Peyer's patch (tissue), 4 donors: ENCODE data around the gene VAMP2. TPM values are rescaled to one million over a fixed set of nuclear protein-coding genes. Genes with fewer than 3 reads are reported as not detected.
A peak's percentile ranks its signal among the peaks of the same experiment; 100 is the strongest.

Source experiments
- DNase-seq, 3 donors: peaks; one replicate each; pipeline ENCODE4 v3.0.0-alpha.2; 2017 to 2019
- H3K27ac ChIP-seq, 4 donors: fragments of 200-600 bp; sonication (generic); one replicate each; pipeline ENCODE4 v1.5.1; 2016 to 2019
- H3K27me3 ChIP-seq, 2 donors: fragments of 200-600 bp; sonication (generic); one replicate each; pipeline ENCODE4 v1.5.1; 2019
- H3K36me3 ChIP-seq, 3 donors: fragments of 200-600 bp; sonication (generic); one replicate each; pipeline ENCODE4 v1.5.1; 2016 to 2019
- H3K4me1 ChIP-seq, 4 donors: fragments of 200-600 bp; sonication (generic); one replicate each; pipeline ENCODE4 v1.5.1; 2016 to 2019
- H3K4me3 ChIP-seq, 4 donors: fragments of 200-600 bp; sonication (generic); 1 replicate in 3 of 4; 2 replicates in 1 of 4; pipeline ENCODE4 v1.5.1; 2016 to 2019; ENCODE audit warnings: mild to moderate bottlenecking in 1 of 4
- H3K9me3 ChIP-seq, 4 donors: fragments of 200-600 bp; sonication (generic); one replicate each; pipeline ENCODE4 v1.5.1; 2016 to 2019; ENCODE audit warnings: mild to moderate bottlenecking in 1 of 4
- POLR2A ChIP-seq, 2 donors: fragments of 450-650 bp; IDR thresholded peaks; one replicate each; pipeline ENCODE4 v1.5.1; 2017; ENCODE audit warnings: antibody characterized with exemption in 2 of 2, mild to moderate bottlenecking in 2 of 2, moderate library complexity in 2 of 2
- total RNA-seq, 4 donors: library from RNA; depleted of rRNA; stranded (reverse); fragments of >200 nt; gene quantifications; one replicate each; pipeline ENCODE4 v1.1.0, GENCODE V29; 2016
- TF ChIP-seq, protein P1 (sequence below), 6 experiments: fragments of 450-650 bp in 4 of 6; fragments of 200-600 bp in 2 of 6; sonication (generic) in 1 of 6; IDR thresholded peaks; one replicate each; pipeline ENCODE4 v1.5.1; 2017 to 2019; ENCODE audit warnings: antibody characterized with exemption in 6 of 6, mild to moderate bottlenecking in 3 of 6, moderate library complexity in 1 of 6

VAMP2 gene
- total RNA-seq, 4 donors from 2014 or later, result 10.7 to 40.2 (median 32.4) TPM

DNA sequence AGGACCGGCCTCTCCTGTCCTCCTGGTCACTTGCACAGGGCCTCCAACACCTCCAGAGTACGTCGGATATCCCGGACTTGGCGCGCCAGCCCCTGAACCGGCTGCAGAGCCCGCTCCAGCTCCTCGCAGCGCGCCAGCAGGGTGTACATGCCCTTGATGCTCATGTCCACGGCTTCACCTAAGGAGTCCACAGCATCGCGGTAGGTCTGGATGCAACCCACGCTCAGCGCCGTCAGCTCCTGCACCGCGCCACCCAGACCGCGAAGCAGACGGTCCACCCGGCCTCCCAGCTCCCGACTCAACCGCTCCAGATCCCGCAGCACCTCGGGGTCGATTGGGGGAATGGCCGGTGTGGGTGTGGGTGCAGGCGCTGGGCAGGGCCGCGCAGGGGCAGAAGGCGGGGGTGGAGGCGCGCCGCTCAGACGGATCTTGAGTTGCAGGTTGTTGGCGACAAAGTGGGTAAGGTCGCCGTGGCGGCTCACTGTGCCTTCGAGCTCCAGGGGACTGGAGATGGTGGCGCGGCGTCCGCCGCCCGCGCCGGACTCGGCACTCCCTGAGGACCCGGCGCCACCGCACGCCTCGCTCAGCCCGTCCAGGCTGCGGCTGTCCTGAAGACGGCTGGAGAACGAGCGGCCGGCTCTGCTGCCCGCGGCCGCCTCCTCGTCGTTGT is 26.4 kb upstream of the VAMP2 start:
- Histone ChIP-seq H3K27ac (peak overlapping the region; percentile 94 to 99 (median 98)), H3K9me3 (no peaks in the 10 kb centered on the region), H3K4me3 (peak overlapping the region; percentile 83 to 93 (median 88)), H3K36me3 (no peaks in the 10 kb centered on the region), H3K27me3 (no peaks in the 10 kb centered on the region), H3K4me1 (peaks cover 3 to 32% (median 14%) of the 10 kb centered on the region in 4 donors)
- peak; percentile 42 to 73 (median 72) for DNase-seq
- no peak for TF ChIP-seq POLR2A (IDR thresholded peaks at IDR 0.05)
- TF ChIP-seq, protein P1, sequence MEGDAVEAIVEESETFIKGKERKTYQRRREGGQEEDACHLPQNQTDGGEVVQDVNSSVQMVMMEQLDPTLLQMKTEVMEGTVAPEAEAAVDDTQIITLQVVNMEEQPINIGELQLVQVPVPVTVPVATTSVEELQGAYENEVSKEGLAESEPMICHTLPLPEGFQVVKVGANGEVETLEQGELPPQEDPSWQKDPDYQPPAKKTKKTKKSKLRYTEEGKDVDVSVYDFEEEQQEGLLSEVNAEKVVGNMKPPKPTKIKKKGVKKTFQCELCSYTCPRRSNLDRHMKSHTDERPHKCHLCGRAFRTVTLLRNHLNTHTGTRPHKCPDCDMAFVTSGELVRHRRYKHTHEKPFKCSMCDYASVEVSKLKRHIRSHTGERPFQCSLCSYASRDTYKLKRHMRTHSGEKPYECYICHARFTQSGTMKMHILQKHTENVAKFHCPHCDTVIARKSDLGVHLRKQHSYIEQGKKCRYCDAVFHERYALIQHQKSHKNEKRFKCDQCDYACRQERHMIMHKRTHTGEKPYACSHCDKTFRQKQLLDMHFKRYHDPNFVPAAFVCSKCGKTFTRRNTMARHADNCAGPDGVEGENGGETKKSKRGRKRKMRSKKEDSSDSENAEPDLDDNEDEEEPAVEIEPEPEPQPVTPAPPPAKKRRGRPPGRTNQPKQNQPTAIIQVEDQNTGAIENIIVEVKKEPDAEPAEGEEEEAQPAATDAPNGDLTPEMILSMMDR (IDR thresholded peaks at IDR 0.05), result no peak

DNA sequence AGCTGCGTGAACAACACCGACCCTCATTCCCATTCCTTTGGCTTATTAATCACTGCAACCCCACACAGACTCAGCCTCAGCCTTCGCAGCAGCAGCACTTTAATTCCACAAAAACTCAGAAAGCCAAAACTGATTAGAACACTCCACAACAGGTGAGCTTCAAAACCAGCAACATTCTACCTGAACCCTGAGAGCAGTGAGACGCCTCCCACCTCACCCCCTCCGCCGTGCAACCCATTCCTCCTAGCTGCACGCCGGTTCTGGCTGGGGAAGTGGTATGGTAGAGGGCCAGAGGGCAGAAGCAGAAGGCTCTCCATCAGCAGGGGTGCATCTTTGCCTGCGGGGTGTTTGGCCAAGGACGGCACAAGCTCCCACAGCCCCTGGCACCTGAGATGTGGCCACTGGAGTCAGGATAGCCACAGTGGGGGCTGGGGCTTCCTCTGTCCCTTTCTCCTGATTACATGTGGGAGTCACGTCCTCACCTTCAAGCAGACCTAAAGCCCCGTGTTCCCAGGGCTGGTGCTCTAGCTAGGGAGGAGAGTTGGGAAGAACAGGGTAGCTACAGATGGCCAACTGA is 25.6 kb upstream of the VAMP2 start:
- Histone ChIP-seq H3K27ac (peak overlapping the region; percentile 94 to 99 (median 98)), H3K9me3 (no peaks in the 10 kb centered on the region), H3K4me1 (peaks cover 3 to 32% (median 14%) of the 10 kb centered on the region in 4 donors), H3K27me3 (no peaks in the 10 kb centered on the region), H3K4me3 (peak overlapping the region; percentile 83 to 93 (median 88)), H3K36me3 (no peaks in the 10 kb centered on the region)
- TF ChIP-seq, protein P1 (IDR thresholded peaks at IDR 0.05), result no peak
- TF ChIP-seq POLR2A (IDR thresholded peaks at IDR 0.05), result no peak
- peak in 1 of 3 donors; percentile 35 for DNase-seq

DNA sequence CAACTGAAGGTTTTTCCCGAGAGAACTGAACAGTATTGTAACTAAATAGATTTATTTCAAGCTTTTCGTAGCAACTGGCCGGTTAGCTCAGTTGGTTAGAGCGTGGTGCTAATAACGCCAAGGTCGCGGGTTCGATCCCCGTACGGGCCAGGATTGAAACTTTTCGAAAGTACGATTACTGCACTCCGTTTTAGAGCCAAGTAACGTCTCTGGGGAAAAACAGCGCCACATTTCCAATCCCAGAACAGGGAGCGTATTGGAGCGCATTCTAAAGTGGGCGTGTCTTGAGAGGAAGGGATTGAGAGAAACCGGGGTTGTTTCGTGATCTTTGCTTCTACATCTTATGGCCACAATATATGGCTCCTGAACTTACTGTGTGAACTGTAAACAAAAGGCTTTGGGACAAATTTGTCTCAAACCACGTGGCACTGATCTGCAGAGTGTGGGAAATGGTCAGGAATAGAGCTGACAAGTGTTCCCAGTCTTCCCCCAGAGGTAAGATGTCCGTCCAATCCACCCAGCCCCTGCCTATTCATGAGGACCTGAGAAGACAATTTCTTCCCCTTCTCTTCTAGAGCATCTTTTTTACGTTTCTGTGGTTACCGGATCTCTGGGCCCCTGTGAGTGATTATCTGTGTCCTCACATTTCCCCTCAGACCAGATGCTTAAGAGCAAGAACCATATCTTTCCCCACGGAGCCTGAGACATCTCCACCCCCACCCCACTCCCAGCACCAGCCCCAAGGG is 24.9 kb upstream of the VAMP2 start:
- H3K9me3 ChIP-seq, result no peaks in the 10 kb centered on the region
- TF ChIP-seq, protein P1 (IDR thresholded peaks at IDR 0.05), result no peak
- peak; percentile 19 to 53 for TF ChIP-seq POLR2A (IDR thresholded peaks at IDR 0.05)
- H3K4me1 ChIP-seq, result peaks cover 3 to 30% (median 14%) of the 10 kb centered on the region in 4 donors
- H3K4me3 ChIP-seq, result peak overlapping the region; percentile 74 to 93 (median 84)
- peak; percentile 73 to 94 (median 89) for DNase-seq
- no peaks in the 10 kb centered on the region for H3K27me3 ChIP-seq
- no peaks in the 10 kb centered on the region for H3K36me3 ChIP-seq
- H3K27ac ChIP-seq, result peak overlapping the region; percentile 88 to 99 (median 96)

DNA sequence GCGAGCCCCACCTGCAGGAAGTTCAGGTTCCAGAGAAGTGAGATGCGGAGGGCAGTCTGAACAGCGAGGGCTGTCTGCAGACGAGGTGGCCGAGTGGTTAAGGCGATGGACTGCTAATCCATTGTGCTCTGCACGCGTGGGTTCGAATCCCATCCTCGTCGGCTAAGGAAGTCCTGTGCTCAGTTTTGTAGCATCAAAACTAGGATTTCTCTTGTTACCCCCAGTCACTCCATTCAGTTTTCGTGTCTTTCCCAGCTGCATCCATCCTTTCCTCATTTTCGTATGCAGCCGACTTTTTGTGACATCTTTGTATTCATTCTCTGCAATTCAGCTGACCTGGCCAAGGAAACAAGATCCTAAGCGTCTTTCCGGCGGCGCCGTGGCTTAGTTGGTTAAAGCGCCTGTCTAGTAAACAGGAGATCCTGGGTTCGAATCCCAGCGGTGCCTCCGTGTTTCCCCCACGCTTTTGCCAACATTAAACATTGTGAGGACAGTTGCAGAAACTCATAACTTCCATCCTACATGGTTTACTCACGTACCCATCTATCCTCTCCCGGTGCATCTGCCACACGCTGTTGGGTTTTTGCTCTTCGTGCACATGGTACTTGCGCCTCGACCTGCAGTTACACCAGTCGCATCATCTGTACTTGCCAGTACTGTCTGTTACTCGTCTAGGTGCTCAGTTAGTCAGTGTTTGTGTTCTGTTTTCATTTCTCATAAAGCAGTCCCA is 24.2 kb upstream of the VAMP2 start:
- Histone ChIP-seq H3K9me3 (no peaks in the 10 kb centered on the region), H3K27ac (peak overlapping the region; percentile 88 to 99 (median 96)), H3K27me3 (no peaks in the 10 kb centered on the region), H3K4me3 (peak overlapping the region; percentile 74 to 93 (median 84)), H3K36me3 (no peaks in the 10 kb centered on the region), H3K4me1 (peaks cover 3 to 29% (median 12%) of the 10 kb centered on the region in 4 donors)
- DNase-seq, result peak; percentile 90 to 97 (median 93)
- TF ChIP-seq, protein P1 (IDR thresholded peaks at IDR 0.05), result peak in 4 of 6 experiments; percentile 32 to 57 (median 36)
- TF ChIP-seq POLR2A (IDR thresholded peaks at IDR 0.05), result peak in 1 of 2 donors; percentile 46

DNA sequence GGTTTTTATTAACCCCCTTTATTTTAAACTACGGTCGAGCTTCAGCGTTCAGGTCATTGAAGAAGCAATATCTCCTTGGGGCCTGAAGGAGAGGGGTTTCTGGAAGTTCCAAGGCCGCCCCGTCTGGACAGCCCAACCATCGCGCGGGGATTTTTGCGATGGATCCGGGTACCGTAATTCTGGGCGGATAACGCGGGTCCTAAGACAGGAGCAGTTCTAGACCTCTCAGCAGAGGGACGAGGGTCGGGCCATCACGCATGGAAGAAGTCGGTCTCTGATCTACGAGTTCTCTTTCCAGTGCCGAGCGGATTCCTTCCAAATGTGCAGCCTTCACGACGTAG is 23.7 kb upstream of the VAMP2 start:
- no peak for TF ChIP-seq POLR2A (IDR thresholded peaks at IDR 0.05)
- TF ChIP-seq, protein P1 (IDR thresholded peaks at IDR 0.05), result no peak
- Histone ChIP-seq H3K36me3 (no peaks in the 10 kb centered on the region), H3K9me3 (no peaks in the 10 kb centered on the region), H3K4me3 (peak overlapping the region; percentile 74 to 93 (median 84)), H3K4me1 (peaks cover 3 to 27% (median 12%) of the 10 kb centered on the region in 4 donors), H3K27me3 (no peaks in the 10 kb centered on the region), H3K27ac (peak overlapping the region; percentile 88 to 99 (median 96))
- DNase-seq, result no peak
